ENCODE data around the gene RENBP. TPM values are rescaled to one million over a fixed set of nuclear protein-coding genes. Genes with fewer than 3 reads are reported as not detected.
A peak's percentile ranks its signal among the peaks of the same experiment; 100 is the strongest.

Gene RENBP
- total RNA-seq, 1 experiment from 2014 or later = 0.75 TPM

DNA sequence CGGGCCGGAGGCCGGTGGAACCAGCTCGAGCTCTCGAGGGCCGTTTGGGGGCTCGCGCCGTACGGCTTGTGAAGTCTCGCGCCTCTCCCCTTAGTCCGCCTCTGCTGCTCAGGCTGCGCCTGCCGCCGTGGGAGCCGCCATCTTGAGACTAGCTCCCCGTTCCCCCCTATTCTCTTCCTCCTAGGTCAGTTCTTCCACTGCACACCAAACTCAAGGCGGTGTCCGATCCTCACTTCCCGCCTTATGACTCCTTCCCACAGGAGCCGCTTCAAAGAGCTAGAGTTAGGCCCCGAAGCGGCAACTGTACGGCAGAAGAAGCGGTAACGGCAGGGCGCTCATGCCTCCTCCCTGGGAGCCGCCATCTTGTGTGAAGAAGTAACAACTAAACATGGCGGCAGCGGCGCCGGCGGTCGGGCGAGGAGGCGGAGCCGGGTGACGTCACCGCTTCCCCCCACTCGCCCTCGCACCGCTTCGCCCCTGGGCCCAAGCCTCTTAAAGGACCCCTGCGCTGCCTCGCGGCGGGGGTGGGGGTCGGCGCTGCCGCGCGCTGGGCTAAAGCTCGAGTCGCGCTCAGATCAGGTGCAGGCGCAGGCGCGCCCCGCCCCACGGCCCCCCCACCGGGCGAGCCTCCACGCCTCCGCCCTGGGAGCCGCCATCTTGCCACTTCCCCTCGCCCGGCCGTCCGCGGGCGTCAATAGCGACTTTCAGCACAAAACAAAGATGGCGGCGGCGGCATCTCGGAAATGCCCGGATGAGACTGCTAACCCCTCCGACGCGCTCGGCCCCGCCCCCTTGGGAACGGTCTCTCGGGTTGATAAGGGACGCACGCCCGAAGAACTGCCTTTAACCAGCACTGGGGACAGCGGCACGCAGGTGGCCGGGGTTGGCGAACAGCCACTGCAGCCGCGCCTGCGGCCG, 27.3 kb upstream of the RENBP start, which contains the start of gene HCFC1:
HCFC1 (minus strand) TSS at position 369 of the 918 bp plus-strand sequence. CDS start 978 bp downstream, outside the sequence.
- Mint-ChIP-seq H3K9me3 (ENCODE audit: unreplicated experiment) (no peaks in the 10 kb centered on the region), H3K27me3 (ENCODE audit: insufficient read depth, unreplicated experiment) (no peaks in the 10 kb centered on the region), H3K4me3 (ENCODE audit: unreplicated experiment) (peak within 1 kb of the TSS; percentile 98), H3K27ac (ENCODE audit: unreplicated experiment) (peak within 1 kb of the TSS; percentile 100), H3K4me1 (ENCODE audit: low read depth, unreplicated experiment) (peaks cover 8% of the 10 kb centered on the region), H3K36me3 (ENCODE audit: insufficient read depth, unreplicated experiment) (peaks cover 35% of the 10 kb centered on the region)
- Histone ChIP-seq H3K9me3 (no peaks in the 10 kb centered on the region), H3K27me3 (replicated peaks; ENCODE audit: control insufficient read depth, insufficient read depth, low read length) (no peaks in the 10 kb centered on the region), H3K36me3 (ENCODE audit: control insufficient read depth, insufficient read depth, low read length) (no peaks in the 10 kb centered on the region; the same call in 1 of the 2 replicates), H3K4me1 (0 out of 2 replicates have a peak, but pooled peaks cover 8% of the 10 kb centered on the region), H3K4me3 (ENCODE audit: low read depth, low read length) (peak within 1 kb of the TSS; percentile 73)
- ChIA-PET CTCF (interaction anchor here (0.6 kb wide), 1 partner anchor 123 kb away, joined by 4 read pairs; no protein-coding TSS in a partner anchor), POLR2A (interaction anchor here (0.5 to 1.4 kb wide), 6 partner anchors 43 to 177 kb away, joined by 3 to 4 read pairs (median 3); partner anchors contain the start of genes IDH3G and SSR4)
- TF ChIP-seq, protein P1, sequence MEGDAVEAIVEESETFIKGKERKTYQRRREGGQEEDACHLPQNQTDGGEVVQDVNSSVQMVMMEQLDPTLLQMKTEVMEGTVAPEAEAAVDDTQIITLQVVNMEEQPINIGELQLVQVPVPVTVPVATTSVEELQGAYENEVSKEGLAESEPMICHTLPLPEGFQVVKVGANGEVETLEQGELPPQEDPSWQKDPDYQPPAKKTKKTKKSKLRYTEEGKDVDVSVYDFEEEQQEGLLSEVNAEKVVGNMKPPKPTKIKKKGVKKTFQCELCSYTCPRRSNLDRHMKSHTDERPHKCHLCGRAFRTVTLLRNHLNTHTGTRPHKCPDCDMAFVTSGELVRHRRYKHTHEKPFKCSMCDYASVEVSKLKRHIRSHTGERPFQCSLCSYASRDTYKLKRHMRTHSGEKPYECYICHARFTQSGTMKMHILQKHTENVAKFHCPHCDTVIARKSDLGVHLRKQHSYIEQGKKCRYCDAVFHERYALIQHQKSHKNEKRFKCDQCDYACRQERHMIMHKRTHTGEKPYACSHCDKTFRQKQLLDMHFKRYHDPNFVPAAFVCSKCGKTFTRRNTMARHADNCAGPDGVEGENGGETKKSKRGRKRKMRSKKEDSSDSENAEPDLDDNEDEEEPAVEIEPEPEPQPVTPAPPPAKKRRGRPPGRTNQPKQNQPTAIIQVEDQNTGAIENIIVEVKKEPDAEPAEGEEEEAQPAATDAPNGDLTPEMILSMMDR (IDR thresholded peaks at IDR 0.05; ENCODE audit: insufficient read depth in 1 of 2, low read depth in 1 of 2, low read length in 1 of 2, severe bottlenecking in 1 of 2, unreplicated experiment in 1 of 2) = no peak
- no TSS peak for BruUV-seq (replicated peaks)
- DNase-seq = peak; percentile 90 to 91
- intact Hi-C loops (cut with micrococcal nuclease; ENCODE audit: unreplicated experiment) = loop anchor here (10.0 kb wide), 1 partner anchor 403 kb away; the partner anchor contains the start of genes EMD and FLNA

DNA sequence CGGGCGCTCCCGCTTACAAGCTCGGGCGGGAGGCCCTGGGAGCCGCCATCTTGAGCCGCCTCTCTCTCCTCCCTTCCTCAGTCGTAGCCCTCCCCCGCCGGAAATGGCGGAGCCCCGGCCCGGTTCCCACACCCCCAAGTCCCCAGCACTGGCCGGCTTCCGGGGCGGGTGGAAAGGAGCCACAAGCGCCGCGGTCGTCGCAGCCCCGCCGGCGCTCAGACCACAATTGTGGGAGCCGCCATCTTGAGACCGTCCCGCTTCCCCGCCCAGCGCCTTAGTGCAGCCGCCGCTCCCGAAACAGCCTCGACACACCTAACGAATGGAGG, 26.6 kb upstream of the RENBP start:
- Mint-ChIP-seq H3K4me3 (ENCODE audit: unreplicated experiment) (peak overlapping the region; percentile 98), H3K9me3 (ENCODE audit: unreplicated experiment) (no peaks in the 10 kb centered on the region), H3K27me3 (ENCODE audit: insufficient read depth, unreplicated experiment) (no peaks in the 10 kb centered on the region), H3K27ac (ENCODE audit: unreplicated experiment) (peak overlapping the region; percentile 100), H3K4me1 (ENCODE audit: low read depth, unreplicated experiment) (peaks cover 8% of the 10 kb centered on the region), H3K36me3 (ENCODE audit: insufficient read depth, unreplicated experiment) (peaks cover 35% of the 10 kb centered on the region)
- ChIA-PET CTCF (no interaction called here), POLR2A (interaction anchor here (0.5 to 1.4 kb wide), 5 partner anchors 43 to 177 kb away, joined by 3 to 4 read pairs (median 3); partner anchors contain the start of genes IDH3G and SSR4)
- TF ChIP-seq, protein P1 (IDR thresholded peaks at IDR 0.05; ENCODE audit: insufficient read depth in 1 of 2, low read depth in 1 of 2, low read length in 1 of 2, severe bottlenecking in 1 of 2, unreplicated experiment in 1 of 2) = no peak
- peak; percentile 80 to 83 for DNase-seq
- H3K27me3 ChIP-seq (replicated peaks; ENCODE audit: control insufficient read depth, insufficient read depth, low read length) = no peaks in the 10 kb centered on the region
- H3K4me3 ChIP-seq (ENCODE audit: low read depth, low read length) = peak overlapping the region; percentile 73
- no peaks in the 10 kb centered on the region; the same call in 1 of the 2 replicates for H3K36me3 ChIP-seq (ENCODE audit: control insufficient read depth, insufficient read depth, low read length)
- H3K9me3 ChIP-seq = no peaks in the 10 kb centered on the region
- H3K4me1 ChIP-seq = 0 out of 2 replicates have a peak, but pooled peaks cover 8% of the 10 kb centered on the region
- BruUV-seq (replicated peaks) = no TSS peak
- intact Hi-C loops (cut with micrococcal nuclease; ENCODE audit: unreplicated experiment) = loop anchor here (10.0 kb wide), 1 partner anchor 404 kb away; the partner anchor contains the start of genes EMD and FLNA

Measured in Caco-2 (cell line).